Measurements from ENCODE around the gene CRX.

DNA sequence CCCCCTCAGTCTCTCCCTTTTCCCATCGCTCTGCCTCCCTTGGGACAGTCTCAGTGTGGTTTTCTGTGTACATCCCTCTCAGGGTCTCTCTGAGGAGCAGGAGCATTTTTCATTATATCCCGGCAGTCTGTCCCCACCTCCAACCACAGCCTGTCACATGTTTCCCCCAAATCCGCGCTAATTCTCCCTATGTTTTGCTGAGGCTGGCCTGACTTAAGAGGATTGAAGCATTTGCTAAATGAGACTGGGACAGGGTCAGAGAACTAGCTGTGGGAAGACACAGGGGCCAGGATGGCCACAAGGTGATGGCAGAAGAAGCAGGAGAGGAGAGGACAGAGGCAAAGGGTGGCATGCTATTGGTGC, 22.9 kb upstream of the CRX start:
- TF ChIP-seq, protein P1, sequence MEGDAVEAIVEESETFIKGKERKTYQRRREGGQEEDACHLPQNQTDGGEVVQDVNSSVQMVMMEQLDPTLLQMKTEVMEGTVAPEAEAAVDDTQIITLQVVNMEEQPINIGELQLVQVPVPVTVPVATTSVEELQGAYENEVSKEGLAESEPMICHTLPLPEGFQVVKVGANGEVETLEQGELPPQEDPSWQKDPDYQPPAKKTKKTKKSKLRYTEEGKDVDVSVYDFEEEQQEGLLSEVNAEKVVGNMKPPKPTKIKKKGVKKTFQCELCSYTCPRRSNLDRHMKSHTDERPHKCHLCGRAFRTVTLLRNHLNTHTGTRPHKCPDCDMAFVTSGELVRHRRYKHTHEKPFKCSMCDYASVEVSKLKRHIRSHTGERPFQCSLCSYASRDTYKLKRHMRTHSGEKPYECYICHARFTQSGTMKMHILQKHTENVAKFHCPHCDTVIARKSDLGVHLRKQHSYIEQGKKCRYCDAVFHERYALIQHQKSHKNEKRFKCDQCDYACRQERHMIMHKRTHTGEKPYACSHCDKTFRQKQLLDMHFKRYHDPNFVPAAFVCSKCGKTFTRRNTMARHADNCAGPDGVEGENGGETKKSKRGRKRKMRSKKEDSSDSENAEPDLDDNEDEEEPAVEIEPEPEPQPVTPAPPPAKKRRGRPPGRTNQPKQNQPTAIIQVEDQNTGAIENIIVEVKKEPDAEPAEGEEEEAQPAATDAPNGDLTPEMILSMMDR (IDR thresholded peaks at IDR 0.05), result no peak
- TF ChIP-seq EP300 (IDR thresholded peaks at IDR 0.05) (no peak), POLR2A (IDR thresholded peaks at IDR 0.05) (no peak)

Data from stomach (tissue), 4 donors.